Measurements from ENCODE around the gene LCMT2. TPM values are rescaled to one million over a fixed set of nuclear protein-coding genes. Genes with fewer than 3 reads are reported as not detected.

LCMT2 gene
- total and polyA plus RNA-seq, 2 of the 8 experiments (the other 6 are each of a cell fraction or from before 2014, with no cell fraction given), result 11.2 to 11.9 TPM

DNA sequence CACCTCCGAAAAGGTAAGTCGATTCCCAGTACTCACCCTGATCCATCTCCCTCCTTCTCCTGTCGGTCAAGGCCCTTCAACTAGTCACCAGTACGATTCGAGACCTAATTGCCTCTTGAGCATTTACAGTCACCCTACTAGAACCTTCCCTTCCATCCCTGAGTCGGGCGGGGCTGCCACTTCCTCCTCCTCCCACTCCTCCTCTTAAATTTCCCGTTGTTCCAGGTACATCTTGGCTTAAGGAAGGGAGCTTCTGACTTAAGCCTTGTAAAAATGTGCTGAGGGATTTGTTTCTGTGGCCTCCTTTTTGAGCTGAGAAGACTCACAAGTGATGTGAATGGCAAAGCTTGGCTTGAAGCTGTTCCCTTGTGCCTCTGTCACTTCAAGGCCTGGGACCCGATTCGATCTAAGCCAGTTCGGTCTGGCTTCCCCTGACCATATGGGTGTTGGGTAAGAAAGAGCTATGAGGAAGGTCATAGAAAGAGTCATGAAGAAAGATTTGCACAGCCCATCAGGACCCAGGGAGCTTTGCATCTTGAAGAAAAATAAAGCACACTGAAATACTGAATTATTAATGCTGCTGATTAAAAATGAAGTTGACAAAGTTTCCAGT lies 28.1 kb downstream of the LCMT2 start, which contains the start of gene TGM7:
TSS of gene TGM7 (minus strand) at position 51 of the 613 bp plus-strand sequence.
- peaks cover 0 to 4% (median 0%) of the 10 kb centered on the region in 4 experiments; a peak in 1 of 7 replicates for H3K4me1 ChIP-seq (replicated peaks in 1 of 4; ENCODE audit: control insufficient read depth in 3 of 4, insufficient read depth in 4 of 4, low read length in 3 of 4)
- no peak within 1 kb of the TSS for H3K18ac ChIP-seq (ENCODE audit: extremely low read depth, low read length)
- no peak within 1 kb of the TSS for H3K4me2 ChIP-seq (ENCODE audit: insufficient read depth in 1 of 2, low read depth in 2 of 2, low read length in 2 of 2)
- H3K9ac ChIP-seq (replicated peaks in 1 of 4; ENCODE audit: extremely low read depth in 1 of 4, low read depth in 3 of 4, low read length in 3 of 4), result no peak within 1 kb of the TSS
- H2BK15ac ChIP-seq (ENCODE audit: low read length), result no peak within 1 kb of the TSS
- no peaks in the 10 kb centered on the region for H3K79me2 ChIP-seq (ENCODE audit: control insufficient read depth in 1 of 2, insufficient read depth in 2 of 2, low read length in 2 of 2)
- H3K4me3 ChIP-seq (ENCODE audit: extremely low read depth in 1 of 4, insufficient read depth in 2 of 4, low read depth in 3 of 4, low read length in 4 of 4), result no peak within 1 kb of the TSS
- ChIA-PET POLR2A (ENCODE audit: partially characterized antibody) (interaction anchor here (1.0 to 1.1 kb wide), 2 partner anchors 9 to 25 kb away, joined by 3 read pairs; no protein-coding TSS in a partner anchor), CTCF (ENCODE audit: partially characterized antibody) (interaction anchor here (0.9 to 1.7 kb wide), 4 partner anchors 16 to 91 kb away, joined by 3 to 6 read pairs (median 4); no protein-coding TSS in a partner anchor)
- H3K79me1 ChIP-seq (ENCODE audit: low read depth, low read length), result no peaks in the 10 kb centered on the region
- H3K4ac ChIP-seq (replicated peaks; ENCODE audit: insufficient read length, low read depth, low read length), result no peak within 1 kb of the TSS
- no peaks in the 10 kb centered on the region; a peak in 1 of 7 replicates for H3K27me3 ChIP-seq (replicated peaks in 1 of 4; ENCODE audit: control insufficient read depth in 3 of 4, extremely low read depth in 1 of 4, insufficient read depth in 3 of 4, low read length in 3 of 4)
- 92% methylated on average over 11 of the region's 11 CpGs; no CpG with 5 or more reads in 1 of the 2 experiments for WGBS, 2 experiments (ENCODE audit: extremely low coverage in 1 of 2, insufficient coverage in 1 of 2, insufficient read length in 1 of 2, insufficient replicate concordance in 2 of 2, low coverage in 1 of 2, low lambda C conversion rate in 2 of 2, missing lambda C conversion rate in 1 of 2)
- no peak within 1 kb of the TSS for H3K56ac ChIP-seq (replicated peaks; ENCODE audit: insufficient read length, low read depth, low read length)
- FAIRE-seq (no peak), DNase-seq (ENCODE audit: low read depth in 1 of 2, low spot score in 2 of 2) (no peak)
- no peak within 1 kb of the TSS for H2BK20ac ChIP-seq (ENCODE audit: low read length)
- no peak within 1 kb of the TSS for H2BK12ac ChIP-seq (ENCODE audit: low read depth, low read length)
- H3K23ac ChIP-seq (ENCODE audit: insufficient read length), result no peak within 1 kb of the TSS
- H3K27ac ChIP-seq (ENCODE audit: low read depth, low read length), result no peak within 1 kb of the TSS
- H3K14ac ChIP-seq (ENCODE audit: insufficient read length), result no peak within 1 kb of the TSS
- H2AK5ac ChIP-seq (ENCODE audit: low read depth, low read length), result no peak within 1 kb of the TSS
- no peaks in the 10 kb centered on the region for H3K9me3 ChIP-seq (ENCODE audit: insufficient read depth in 2 of 2, low read depth in 1 of 2, low read length in 1 of 2)
- H3K36me3 ChIP-seq (ENCODE audit: control insufficient read depth in 2 of 4, insufficient read depth in 4 of 4, low read length in 3 of 4), result no peaks in the 10 kb centered on the region
- no peaks in the 10 kb centered on the region; the same call in 1 of the 2 replicates for H3K23me2 ChIP-seq (ENCODE audit: low read depth, low read length)
- H2AFZ ChIP-seq (ENCODE audit: low read length), result 0 out of 2 replicates have a peak within 1 kb of the TSS, but pooled peaks have one; percentile 29
- H4K91ac ChIP-seq (replicated peaks; ENCODE audit: insufficient read length, low read length), result no peak within 1 kb of the TSS
- H2BK5ac ChIP-seq (ENCODE audit: low read depth, low read length), result no peak within 1 kb of the TSS
- no peak within 1 kb of the TSS for H4K5ac ChIP-seq (ENCODE audit: insufficient read length, low read depth, low read length)
- H4K8ac ChIP-seq (ENCODE audit: extremely low read depth, insufficient read depth, low read length), result no peak within 1 kb of the TSS; the same call in 1 of the 2 replicates
- H2BK120ac ChIP-seq (replicated peaks; ENCODE audit: low read depth, low read length), result no peak within 1 kb of the TSS
- H4K20me1 ChIP-seq (replicated peaks in 1 of 2; ENCODE audit: control insufficient read depth in 1 of 2, insufficient read depth in 2 of 2, low read length in 2 of 2), result no peaks in the 10 kb centered on the region
- TF ChIP-seq SP4 (IDR thresholded peaks at IDR 0.05; ENCODE audit: low read length) (no peak), KDM4A (IDR thresholded peaks at IDR 0.05; ENCODE audit: low read depth, low read length, severe bottlenecking) (no peak), CREB1 (IDR thresholded peaks at IDR 0.05) (no peak), JUN (IDR thresholded peaks at IDR 0.05; ENCODE audit: low read depth, low read length) (no peak)

Measured in H1 (cell line).